HCT116 (cell line): ENCODE results near the gene CHST12. TPM values are rescaled to one million over a fixed set of nuclear protein-coding genes. Genes with fewer than 3 reads are reported as not detected.

ENCODE experiments used
- ATAC-seq: fragments of 200-7000 bp; cut with Tn5 transposase; 2 replicates; pipeline ENCODE4 v1.9.1; 2020; ENCODE audit warnings: mild to moderate bottlenecking, moderate library complexity
- BruUV-seq: library from RNA; stranded (reverse); fragments of 400-500 nt; replicated peaks from 2 replicates; lab custom pipeline; 2021; lab: Mats Ljungman, UMichigan
- CTCF ChIA-PET: fragments of 300-600 bp; sonication (Branson Sonifier 250); formaldehyde crosslinking; loops from one replicate; lab custom pipeline; 2021; ENCODE audit warnings: antibody characterized with exemption; lab: Charles Lee
- POLR2A ChIA-PET: fragments of 300-600, 350-600 bp; sonication (Branson Sonifier 250); formaldehyde crosslinking; loops from one replicate; lab custom pipeline; 2021; ENCODE audit warnings: antibody characterized with exemption; lab: Charles Lee
- RAD21 ChIA-PET, 2 experiments: fragments of 300-600 bp; sonication (Branson Sonifier 250); formaldehyde crosslinking; loops; one replicate each; lab custom pipeline; 2023; ENCODE audit warnings: low total read pairs in 2 of 2; ENCODE audit not compliant: uncharacterized antibody in 2 of 2, unreplicated experiment in 2 of 2, low non-redundant PET in 1 of 2; lab: Charles Lee
- DNase-seq: peaks from one replicate; pipeline ENCODE4 v3.0.0-alpha.2; 2010; ENCODE audit warnings: low read depth, low spot score
- H2AFZ ChIP-seq: fragments of 200-600 bp; shearing (Covaris generic), sonication (generic); 2 replicates; pipeline ENCODE4 v1.6.1; 2017; ENCODE audit warnings: low read depth, mixed run types, mixed read lengths, antibody characterized with exemption, low read length; ENCODE audit not compliant: poor library complexity, severe bottlenecking
- H3K27ac ChIP-seq: 2 replicates; pipeline ENCODE4 v1.5.1; 2012; ENCODE audit warnings: low read depth, low read length
- H3K27me3 ChIP-seq: fragments of 200-600 bp; sonication (generic); 2 replicates; pipeline ENCODE4 v1.6.1; 2016; ENCODE audit warnings: mixed run types, low read length, mixed read lengths; ENCODE audit not compliant: insufficient read depth
- H3K36me3 ChIP-seq, 2 experiments: fragments of 200-500 bp in 1 of 2; fragments of 200-600 bp in 1 of 2; sonication (Bioruptor generic) in 1 of 2; sonication (generic) in 1 of 2; 2 replicates each; pipeline versions ENCODE4 v1.5.1 to v1.6.1; 2014 to 2016; ENCODE audit warnings: low read length in 2 of 2, inconsistent platforms in 1 of 2, mixed read lengths in 1 of 2, mixed run types in 1 of 2; ENCODE audit not compliant: insufficient read depth in 2 of 2, control insufficient read depth in 1 of 2
- H3K4me1 ChIP-seq, 2 experiments: fragments of 200-600 bp in 1 of 2; sonication (generic) in 1 of 2; 2 replicates each; pipeline versions ENCODE4 v1.5.1 to v1.6.1; 2012 to 2017; ENCODE audit warnings: low read length in 2 of 2, inconsistent platforms in 1 of 2, mild to moderate bottlenecking in 1 of 2, mixed read lengths in 1 of 2, mixed run types in 1 of 2, moderate library complexity in 1 of 2; ENCODE audit not compliant: insufficient read depth in 2 of 2, control insufficient read depth in 1 of 2
- H3K4me2 ChIP-seq: fragments of 200-600 bp; sonication (generic); 2 replicates; pipeline ENCODE4 v1.6.1; 2017; ENCODE audit warnings: mixed run types, low read length, mixed read lengths
- H3K4me3 ChIP-seq, 2 experiments: fragments of 200-600 bp in 1 of 2; sonication (generic) in 1 of 2; replicated peaks in 1 of 2; 2 replicates each; pipeline ENCODE4 v1.5.1; 2011 to 2016; ENCODE audit warnings: low read length in 2 of 2, control low read depth in 1 of 2, low read depth in 1 of 2, mild to moderate bottlenecking in 1 of 2, mixed read lengths in 1 of 2, mixed run types in 1 of 2
- H3K79me2 ChIP-seq: fragments of 200-600 bp; sonication (generic); 2 replicates; pipeline ENCODE4 v1.6.1; 2017; ENCODE audit warnings: mild to moderate bottlenecking, mixed run types, low read length, moderate library complexity, mixed read lengths; ENCODE audit not compliant: insufficient read depth
- H3K9ac ChIP-seq: fragments of 200-600 bp; sonication (generic); 2 replicates; pipeline ENCODE4 v1.6.1; 2016; ENCODE audit warnings: low read length, mixed read lengths
- H3K9me2 ChIP-seq: fragments of 200-600 bp; sonication (generic), shearing (Covaris generic); 2 replicates; pipeline ENCODE4 v1.6.1; 2017; ENCODE audit warnings: mixed run types, mild to moderate bottlenecking, moderate library complexity; ENCODE audit not compliant: insufficient read depth
- H3K9me3 ChIP-seq, 2 experiments: fragments of 200-500 bp in 1 of 2; fragments of 200-600 bp in 1 of 2; sonication (Bioruptor generic) in 1 of 2; sonication (generic) in 1 of 2; 2 replicates each; pipeline ENCODE4 v1.6.1; 2014 to 2017; ENCODE audit warnings: low read length in 2 of 2, mixed read lengths in 2 of 2, inconsistent platforms in 1 of 2, low read depth in 1 of 2, mild to moderate bottlenecking in 1 of 2, mixed run types in 1 of 2, moderate library complexity in 1 of 2; ENCODE audit not compliant: control insufficient read depth in 1 of 2, insufficient read depth in 1 of 2
- H4K20me1 ChIP-seq: fragments of 200-600 bp; sonication (generic), shearing (Covaris generic); 2 replicates; pipeline ENCODE4 v1.6.1; 2017; ENCODE audit warnings: mixed run types, mild to moderate bottlenecking, moderate library complexity; ENCODE audit not compliant: insufficient read depth
- EGR1 ChIP-seq: IDR thresholded peaks from 2 replicates; pipeline ENCODE4 v1.6.1; 2012; ENCODE audit warnings: low read depth
- TCF7L2 ChIP-seq: IDR thresholded peaks from 2 replicates; pipeline ENCODE4 v1.7.0; 2011; ENCODE audit warnings: borderline replicate concordance, inconsistent platforms; ENCODE audit not compliant: insufficient read depth, insufficient read length; ENCODE audit errors: extremely low read depth
- YY1 ChIP-seq: IDR thresholded peaks from 2 replicates; pipeline ENCODE4 v1.6.1; 2011; ENCODE audit warnings: low read length, low read depth, moderate library complexity, mild to moderate bottlenecking; ENCODE audit not compliant: insufficient replicate concordance; ENCODE audit errors: extremely low read depth
- ZBTB33 ChIP-seq: IDR thresholded peaks from 2 replicates; pipeline ENCODE4 v1.6.1; 2011; ENCODE audit warnings: mild to moderate bottlenecking, low read length, moderate library complexity; ENCODE audit not compliant: insufficient replicate concordance; ENCODE audit errors: extremely low read depth
- intact Hi-C: fragments of 100-400 bp; cut with micrococcal nuclease; formaldehyde crosslinking; loops from 2 replicates; pipeline ENCODE4 v1.10.0; 2022
- total RNA-seq: library from RNA; stranded (reverse); gene quantifications from one replicate; pipeline ENCODE4 v1.2.1, GENCODE V29; 2021; ENCODE audit not compliant: unreplicated experiment

Gene CHST12
- total RNA-seq, 1 experiment from 2014 or later = 14.2 TPM

GRCh38 chr7:2386964-2387669 lies 16.3 kb upstream of the CHST12 start (continued):
- TF ChIP-seq ZBTB33 = no peak
- no peak for TF ChIP-seq YY1

GRCh38 chr7:2387897-2388636 lies 15.3 kb upstream of the CHST12 start:
- Histone ChIP-seq H3K9me3 (no peaks in the 10 kb centered on the region), H3K79me2 (no peaks in the 10 kb centered on the region), H3K36me3 (no peaks in the 10 kb centered on the region), H3K4me3 (no peak overlapping the region), H4K20me1 (no peaks in the 10 kb centered on the region), H3K9me2 (no peaks in the 10 kb centered on the region), H3K9ac (no peak overlapping the region), H3K27me3 (no peaks in the 10 kb centered on the region), H2AFZ (no peak overlapping the region), H3K4me2 (no peak overlapping the region)
- ATAC-seq (no peak), DNase-seq (no peak)
- RAD21 ChIA-PET = no interaction called here
- no TSS peak for BruUV-seq
- CTCF ChIA-PET = interaction anchor here (0.5 kb wide), 1 partner anchor 168 kb away, joined by 4 read pairs; the partner anchor contains the start of gene BRAT1
- POLR2A ChIA-PET = no interaction called here
- no peak for TF ChIP-seq EGR1
- peak; percentile 19 for TF ChIP-seq TCF7L2
- TF ChIP-seq, all 23 proteins: peak for 1
- intact Hi-C loops = no loop called here
- no peak overlapping the region for H3K27ac ChIP-seq
- H3K4me1 ChIP-seq = peaks cover 3 to 6% of the 10 kb centered on the region in 2 experiments
